Keratinocyte (primary cell): ENCODE data around the gene SFT2D3. TPM values are rescaled to one million over a fixed set of nuclear protein-coding genes. Genes with fewer than 3 reads are reported as not detected.

Source experiments
- DNase-seq: peaks from one replicate; pipeline ENCODE4 v3.0.0-alpha.2; 2011; ENCODE audit warnings: low read depth, missing footprints, low spot score
- FAIRE-seq: peaks from 2 replicates; lab custom pipeline; 2011; peaks lifted over from hg19 to GRCh38; lab: Jason Lieb, UNC
- H2AFZ ChIP-seq: 2 replicates; pipeline ENCODE4 v1.6.0; 2012; ENCODE audit warnings: low read length, control low read depth, inconsistent platforms; ENCODE audit not compliant: control insufficient read depth
- H3K27ac ChIP-seq: 2 replicates; pipeline ENCODE4 v1.5.1; 2011; ENCODE audit warnings: low read length; ENCODE audit not compliant: control insufficient read depth, insufficient read depth
- H3K27me3 ChIP-seq: 3 replicates; pipeline ENCODE4 v1.6.0; 2011; ENCODE audit warnings: low read length; ENCODE audit not compliant: control insufficient read depth, insufficient read depth; ENCODE audit errors: extremely low read depth
- H3K36me3 ChIP-seq, 2 experiments: 2 replicates in 1 of 2; 3 replicates in 1 of 2; pipeline ENCODE4 v1.5.1; 2011; ENCODE audit warnings: low read length in 2 of 2, mild to moderate bottlenecking in 1 of 2; ENCODE audit not compliant: control insufficient read depth in 2 of 2, insufficient read depth in 2 of 2; ENCODE audit errors: extremely low read depth in 1 of 2
- H3K4me1 ChIP-seq: 3 replicates; pipeline ENCODE4 v1.5.1; 2011; ENCODE audit warnings: low read length; ENCODE audit not compliant: control insufficient read depth, insufficient read depth; ENCODE audit errors: extremely low read depth
- H3K4me2 ChIP-seq: 3 replicates; pipeline ENCODE4 v1.6.0; 2011; ENCODE audit warnings: low read depth, low read length; ENCODE audit not compliant: control insufficient read depth, insufficient read depth; ENCODE audit errors: extremely low read depth
- H3K4me3 ChIP-seq, 3 experiments: fragments of 200-600 bp in 1 of 3; sonication (generic) in 1 of 3; 2 replicates in 2 of 3; 3 replicates in 1 of 3; pipeline ENCODE4 v1.5.1; 2011 to 2016; ENCODE audit warnings: low read length in 3 of 3, mild to moderate bottlenecking in 3 of 3, control low read depth in 2 of 3, inconsistent platforms in 1 of 3, low read depth in 1 of 3, mixed read lengths in 1 of 3, mixed run types in 1 of 3, moderate library complexity in 1 of 3; ENCODE audit not compliant: control insufficient read depth in 2 of 3, insufficient read depth in 2 of 3; ENCODE audit errors: extremely low read depth in 1 of 3
- H3K79me2 ChIP-seq: 2 replicates; pipeline ENCODE4 v1.6.0; 2012; ENCODE audit warnings: low read length; ENCODE audit not compliant: control insufficient read depth, insufficient read depth
- H3K9ac ChIP-seq: 3 replicates; pipeline ENCODE4 v1.6.0; 2011; ENCODE audit warnings: low read length; ENCODE audit not compliant: control insufficient read depth, insufficient read depth; ENCODE audit errors: extremely low read depth
- H3K9me1 ChIP-seq: 3 replicates; pipeline ENCODE4 v1.6.0; 2011; ENCODE audit warnings: low read length; ENCODE audit not compliant: control insufficient read depth, insufficient read depth; ENCODE audit errors: extremely low read depth
- H3K9me3 ChIP-seq: 2 replicates; pipeline ENCODE4 v1.5.1; 2012; ENCODE audit warnings: low read depth, low read length; ENCODE audit not compliant: control insufficient read depth
- H4K20me1 ChIP-seq: 3 replicates; pipeline ENCODE4 v1.6.0; 2011; ENCODE audit warnings: low read length; ENCODE audit not compliant: control insufficient read depth, insufficient read depth; ENCODE audit errors: extremely low read depth
- EZH2 ChIP-seq: IDR thresholded peaks from one replicate; pipeline ENCODE4 v1.6.1; 2012; ENCODE audit warnings: inconsistent platforms, mild to moderate bottlenecking, low read length, moderate library complexity
- dilution Hi-C: fragments of 300-500 bp; cut with MboI; formaldehyde crosslinking; loops from one replicate; pipeline ENCODE4 v1.7.0; 2020; ENCODE audit warnings: low sequenced_read_pairs; ENCODE audit not compliant: extremely low pct_ligation_motif_present
- polyA plus RNA-seq, 5 experiments: library from polyadenylated mRNA; depleted of rRNA in 3 of 5; stranded (reverse) in 3 of 5; stranded (forward) in 1 of 5; unstranded in 1 of 5; fragments of >200 nt; gene quantifications; 1 replicate in 1 of 5; 2 replicates in 3 of 5; 3 replicates in 1 of 5; pipeline versions ENCODE4 v1.2.1 to v1.2.3, GENCODE V29; 2011 to 2012; ENCODE audit warnings: missing spikeins in 2 of 5, low read depth in 1 of 5, low replicate concordance in 1 of 5
- TF ChIP-seq, protein P1 (sequence below), 3 experiments: IDR thresholded peaks in 1 of 3; conservative IDR thresholded peaks in 1 of 3; optimal IDR thresholded peaks in 1 of 3; 2 replicates in 2 of 3; 3 replicates in 1 of 3; pipeline versions ENCODE3 to v1.5.1; 2011; ENCODE audit warnings: low read length in 3 of 3, mild to moderate bottlenecking in 3 of 3, moderate library complexity in 2 of 3, control low read depth in 1 of 3, inconsistent platforms in 1 of 3; ENCODE audit not compliant: insufficient read depth in 2 of 3; ENCODE audit errors: extremely low read depth in 1 of 3

Gene SFT2D3
- polyA plus RNA-seq, 1 donor (not counting 4 experiments of a cell fraction or from before 2014, with no cell fraction given), result 2.4 TPM

DNA sequence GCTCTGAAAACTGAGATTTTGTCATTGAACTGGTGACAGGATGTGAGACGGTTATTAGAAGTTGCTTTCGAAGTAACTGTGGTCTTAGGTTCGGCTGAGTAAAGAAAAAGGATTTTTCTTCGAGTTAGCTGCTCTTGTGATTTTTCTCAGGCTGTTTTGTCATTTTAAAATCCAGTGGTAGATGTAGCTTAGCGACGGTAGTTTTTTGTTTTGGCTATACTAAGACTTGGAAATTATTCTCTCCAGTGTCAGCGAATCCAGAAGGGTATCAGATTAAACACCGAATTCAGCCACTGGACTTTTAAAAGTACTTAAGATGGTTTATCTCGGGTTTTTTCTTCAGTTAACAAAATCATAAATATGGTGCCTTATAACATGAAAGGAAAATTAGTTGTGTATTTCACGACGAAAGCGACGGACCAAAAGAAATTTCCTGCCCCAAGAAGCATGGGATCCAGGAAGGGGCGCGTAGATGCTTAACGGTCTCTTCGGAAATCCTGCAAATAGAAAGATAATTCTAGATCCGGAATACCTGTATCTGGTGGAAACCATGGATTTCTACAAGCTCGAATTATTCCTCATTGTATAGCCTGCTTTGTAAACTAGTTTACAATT is 1.2 kb downstream of the SFT2D3 start:
- peaks cover 3 to 6% of the 10 kb centered on the region in 2 experiments for H3K36me3 ChIP-seq
- H3K27me3 ChIP-seq, result no peaks in the 10 kb centered on the region
- no peak for FAIRE-seq
- peak overlapping the region; percentile 56 to 91 (median 75) for H3K4me3 ChIP-seq
- peak overlapping the region; percentile 85 for H3K27ac ChIP-seq
- no peaks in the 10 kb centered on the region for H4K20me1 ChIP-seq
- H3K9me3 ChIP-seq, result no peaks in the 10 kb centered on the region
- peak overlapping the region; percentile 80 for H3K9ac ChIP-seq
- peaks cover 12% of the 10 kb centered on the region for H3K79me2 ChIP-seq
- no peaks in the 10 kb centered on the region for H3K9me1 ChIP-seq
- peak overlapping the region; percentile 97 for H3K4me2 ChIP-seq
- dilution Hi-C loops, result no loop called here
- no peak for DNase-seq
- H3K4me1 ChIP-seq, result peaks cover 20% of the 10 kb centered on the region
- TF ChIP-seq EZH2, result no peak
- TF ChIP-seq, protein P1, sequence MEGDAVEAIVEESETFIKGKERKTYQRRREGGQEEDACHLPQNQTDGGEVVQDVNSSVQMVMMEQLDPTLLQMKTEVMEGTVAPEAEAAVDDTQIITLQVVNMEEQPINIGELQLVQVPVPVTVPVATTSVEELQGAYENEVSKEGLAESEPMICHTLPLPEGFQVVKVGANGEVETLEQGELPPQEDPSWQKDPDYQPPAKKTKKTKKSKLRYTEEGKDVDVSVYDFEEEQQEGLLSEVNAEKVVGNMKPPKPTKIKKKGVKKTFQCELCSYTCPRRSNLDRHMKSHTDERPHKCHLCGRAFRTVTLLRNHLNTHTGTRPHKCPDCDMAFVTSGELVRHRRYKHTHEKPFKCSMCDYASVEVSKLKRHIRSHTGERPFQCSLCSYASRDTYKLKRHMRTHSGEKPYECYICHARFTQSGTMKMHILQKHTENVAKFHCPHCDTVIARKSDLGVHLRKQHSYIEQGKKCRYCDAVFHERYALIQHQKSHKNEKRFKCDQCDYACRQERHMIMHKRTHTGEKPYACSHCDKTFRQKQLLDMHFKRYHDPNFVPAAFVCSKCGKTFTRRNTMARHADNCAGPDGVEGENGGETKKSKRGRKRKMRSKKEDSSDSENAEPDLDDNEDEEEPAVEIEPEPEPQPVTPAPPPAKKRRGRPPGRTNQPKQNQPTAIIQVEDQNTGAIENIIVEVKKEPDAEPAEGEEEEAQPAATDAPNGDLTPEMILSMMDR (optimal IDR thresholded peaks at IDR 0.05 in 1 of 3, IDR thresholded peaks at IDR 0.05 in 1 of 3, conservative IDR thresholded peaks at IDR 0.05 in 1 of 3; ENCODE audit: extremely low read depth in 1 of 3, insufficient read depth in 2 of 3, low read length in 3 of 3), result no peak
- no peak overlapping the region for H2AFZ ChIP-seq

DNA sequence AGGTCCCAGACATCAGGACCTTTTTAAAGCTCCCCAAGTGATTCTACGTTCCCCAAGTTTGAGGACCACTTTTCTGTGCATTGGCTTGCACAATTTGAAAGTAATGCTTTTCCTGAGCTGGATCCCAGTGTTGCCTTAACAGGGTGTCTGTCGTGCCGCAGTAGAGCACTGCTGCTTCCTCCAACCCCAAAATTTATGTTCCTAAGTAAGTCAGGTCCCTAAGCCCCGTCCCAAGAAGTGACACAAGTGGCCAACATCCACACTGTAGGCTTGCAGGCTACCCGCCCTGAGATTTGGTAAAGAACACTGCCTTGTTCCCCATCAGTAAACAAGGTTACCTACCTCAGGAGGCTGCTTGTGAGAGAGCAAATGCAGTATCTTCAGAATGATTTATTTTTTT is 2.0 kb downstream of the SFT2D3 start:
- no peak overlapping the region for H3K4me2 ChIP-seq
- no peaks in the 10 kb centered on the region for H3K9me3 ChIP-seq
- FAIRE-seq (no peak), DNase-seq (no peak)
- H4K20me1 ChIP-seq, result no peaks in the 10 kb centered on the region
- H3K9ac ChIP-seq, result no peak overlapping the region
- no peak overlapping the region for H3K4me3 ChIP-seq
- dilution Hi-C loops, result no loop called here
- H3K27ac ChIP-seq, result no peak overlapping the region
- H3K27me3 ChIP-seq, result no peaks in the 10 kb centered on the region
- no peak for TF ChIP-seq EZH2
- TF ChIP-seq, protein P1 (optimal IDR thresholded peaks at IDR 0.05 in 1 of 3, IDR thresholded peaks at IDR 0.05 in 1 of 3, conservative IDR thresholded peaks at IDR 0.05 in 1 of 3; ENCODE audit: extremely low read depth in 1 of 3, insufficient read depth in 2 of 3, low read length in 3 of 3), result no peak
- no peaks in the 10 kb centered on the region for H3K9me1 ChIP-seq
- H3K4me1 ChIP-seq, result peaks cover 27% of the 10 kb centered on the region
- H3K36me3 ChIP-seq, result peaks cover 7 to 9% of the 10 kb centered on the region in 2 experiments
- peaks cover 12% of the 10 kb centered on the region for H3K79me2 ChIP-seq
- no peak overlapping the region for H2AFZ ChIP-seq
